ACC112 (cell line): ENCODE results near the gene MYH10.

Experiments used
- H2AFZ ChIP-seq: fragments of 200-600 bp; sonication (generic); one replicate; pipeline ENCODE4 v1.6.0; 2017; ENCODE audit warnings: antibody characterized with exemption, low read length; ENCODE audit not compliant: unreplicated experiment
- H3K27ac ChIP-seq: fragments of 200-600 bp; sonication (generic); 2 replicates; pipeline ENCODE4 v1.5.1; 2014; ENCODE audit warnings: low read depth, mild to moderate bottlenecking, antibody characterized with exemption, low read length, moderate library complexity
- H3K27me3 ChIP-seq: fragments of 200-600 bp; sonication (generic); 2 replicates; pipeline ENCODE4 v1.6.1; 2014; ENCODE audit warnings: mild to moderate bottlenecking, antibody characterized with exemption, low read length, moderate library complexity, mixed read lengths; ENCODE audit not compliant: insufficient read depth
- H3K36me3 ChIP-seq: fragments of 200-600 bp; sonication (generic); 2 replicates; pipeline ENCODE4 v1.6.1; 2016; ENCODE audit warnings: mild to moderate bottlenecking, antibody characterized with exemption, low read length, moderate library complexity, mixed read lengths; ENCODE audit not compliant: insufficient read depth
- H3K4me1 ChIP-seq: fragments of 200-600 bp; sonication (generic); one replicate; pipeline ENCODE4 v1.6.1; 2016; ENCODE audit warnings: low read length, mixed read lengths; ENCODE audit not compliant: insufficient read depth, unreplicated experiment, control insufficient read depth
- H3K4me3 ChIP-seq: fragments of 200-600 bp; sonication (generic); 2 replicates; pipeline ENCODE4 v1.5.1; 2014; ENCODE audit warnings: mild to moderate bottlenecking, low read depth, low read length
- H3K79me2 ChIP-seq: fragments of 200-600 bp; sonication (generic); one replicate; pipeline ENCODE4 v1.6.0; 2016; ENCODE audit warnings: low read length; ENCODE audit not compliant: control insufficient read depth, unreplicated experiment, insufficient read depth

The MYH10 gene

GRCh38 chr17:8609910-8610309 is 20.6 kb downstream of the MYH10 start:
- Histone ChIP-seq H3K36me3 (no peaks in the 10 kb centered on the region), H3K4me3 (no peak overlapping the region), H2AFZ (no peak overlapping the region), H3K79me2 (peaks cover 22% of the 10 kb centered on the region), H3K4me1 (peaks cover 16% of the 10 kb centered on the region), H3K27ac (no peak overlapping the region), H3K27me3 (no peaks in the 10 kb centered on the region)

GRCh38 chr17:8608001-8608400 is 22.5 kb downstream of the MYH10 start:
- H3K79me2 ChIP-seq: peaks cover 22% of the 10 kb centered on the region
- no peak overlapping the region for H2AFZ ChIP-seq
- H3K4me3 ChIP-seq: no peak overlapping the region
- no peak overlapping the region for H3K27ac ChIP-seq
- H3K4me1 ChIP-seq: peaks cover 11% of the 10 kb centered on the region
- peaks cover 4% of the 10 kb centered on the region for H3K36me3 ChIP-seq
- H3K27me3 ChIP-seq: no peaks in the 10 kb centered on the region

GRCh38 chr17:8606401-8606800 is 24.1 kb downstream of the MYH10 start:
- Histone ChIP-seq H3K27me3 (no peaks in the 10 kb centered on the region), H3K4me1 (peaks cover 9% of the 10 kb centered on the region), H2AFZ (no peak overlapping the region), H3K79me2 (peaks cover 22% of the 10 kb centered on the region), H3K27ac (no peak overlapping the region), H3K4me3 (no peak overlapping the region), H3K36me3 (peaks cover 6% of the 10 kb centered on the region)

- no peaks in the 10 kb centered on the region for H3K27me3 ChIP-seq
- no peak overlapping the region for H2AFZ ChIP-seq
- peaks cover 8% of the 10 kb centered on the region for H3K79me2 ChIP-seq
- no peak overlapping the region for H3K27ac ChIP-seq
- H3K4me1 ChIP-seq: no peaks in the 10 kb centered on the region
- H3K4me3 ChIP-seq: no peak overlapping the region
- peaks cover 8% of the 10 kb centered on the region for H3K36me3 ChIP-seq
Measured at GRCh38 chr17:8602679-8603078, 27.8 kb downstream of the MYH10 start.

GRCh38 chr17:8599351-8600011 is 31.0 kb downstream of the MYH10 start:
- Histone ChIP-seq H3K4me3 (no peak overlapping the region), H2AFZ (no peak overlapping the region), H3K79me2 (no peaks in the 10 kb centered on the region), H3K27me3 (no peaks in the 10 kb centered on the region), H3K27ac (no peak overlapping the region), H3K36me3 (peaks cover 8% of the 10 kb centered on the region), H3K4me1 (no peaks in the 10 kb centered on the region)

GRCh38 chr17:8598913-8599312 is 31.6 kb downstream of the MYH10 start:
- H3K36me3 ChIP-seq: peaks cover 8% of the 10 kb centered on the region

GRCh38 chr17:8593830-8594229 is 36.7 kb downstream of the MYH10 start:
- Histone ChIP-seq H3K36me3 (no peaks in the 10 kb centered on the region; the same call in none of the 2 replicates), H3K27me3 (no peaks in the 10 kb centered on the region), H3K79me2 (peaks cover 4% of the 10 kb centered on the region), H3K4me1 (no peaks in the 10 kb centered on the region), H3K4me3 (no peak overlapping the region), H3K27ac (no peak overlapping the region), H2AFZ (no peak overlapping the region)

More at GRCh38 chr17:8598913-8599312, 31.6 kb downstream of the MYH10 start:
- H3K4me1 ChIP-seq: no peaks in the 10 kb centered on the region
- no peaks in the 10 kb centered on the region for H3K79me2 ChIP-seq
- no peak overlapping the region for H3K4me3 ChIP-seq
- no peak overlapping the region for H3K27ac ChIP-seq
- no peak overlapping the region for H2AFZ ChIP-seq
- H3K27me3 ChIP-seq: no peaks in the 10 kb centered on the region

GRCh38 chr17:8593276-8593675 is 37.2 kb downstream of the MYH10 start:
- Histone ChIP-seq H2AFZ (no peak overlapping the region), H3K4me1 (no peaks in the 10 kb centered on the region), H3K79me2 (peaks cover 4% of the 10 kb centered on the region), H3K4me3 (no peak overlapping the region), H3K27me3 (no peaks in the 10 kb centered on the region), H3K27ac (no peak overlapping the region), H3K36me3 (no peaks in the 10 kb centered on the region; the same call in none of the 2 replicates)

GRCh38 chr17:8588877-8589554 is 41.5 kb downstream of the MYH10 start:
- Histone ChIP-seq H3K79me2 (peaks cover 4% of the 10 kb centered on the region), H3K4me1 (no peaks in the 10 kb centered on the region), H3K36me3 (no peaks in the 10 kb centered on the region; the same call in 1 of the 2 replicates), H3K27ac (no peak overlapping the region), H3K27me3 (no peaks in the 10 kb centered on the region), H2AFZ (no peak overlapping the region), H3K4me3 (no peak overlapping the region)

GRCh38 chr17:8586766-8587165 is 43.8 kb downstream of the MYH10 start:
- no peak overlapping the region for H3K4me3 ChIP-seq
- no peak overlapping the region for H3K27ac ChIP-seq
- no peaks in the 10 kb centered on the region for H3K36me3 ChIP-seq
- H3K79me2 ChIP-seq: peaks cover 1% of the 10 kb centered on the region
- H3K27me3 ChIP-seq: no peaks in the 10 kb centered on the region
- H3K4me1 ChIP-seq: no peaks in the 10 kb centered on the region
- H2AFZ ChIP-seq: no peak overlapping the region

GRCh38 chr17:8585911-8586310 is 44.6 kb downstream of the MYH10 start:
- Histone ChIP-seq H3K79me2 (no peaks in the 10 kb centered on the region), H3K36me3 (no peaks in the 10 kb centered on the region), H3K27me3 (no peaks in the 10 kb centered on the region), H3K4me1 (no peaks in the 10 kb centered on the region), H3K4me3 (no peak overlapping the region), H2AFZ (no peak overlapping the region), H3K27ac (no peak overlapping the region)
